GM18873 (cell line): ENCODE measurements around the gene DDB1.
"Not testable (repeated sequence)": the region's sequence is repeated elsewhere in the genome, so short reads cannot be mapped to it uniquely, and the experiment has no call there.

ENCODE experiments used
- ATAC-seq: cut with Tn5 transposase; IDR thresholded peaks from one replicate; pipeline ENCODE4 v1.9.1; 2021; ENCODE audit warnings: mild to moderate bottlenecking, moderate library complexity, moderate number of reproducible peaks; ENCODE audit not compliant: unreplicated experiment, low FRiP score

Gene DDB1

DNA sequence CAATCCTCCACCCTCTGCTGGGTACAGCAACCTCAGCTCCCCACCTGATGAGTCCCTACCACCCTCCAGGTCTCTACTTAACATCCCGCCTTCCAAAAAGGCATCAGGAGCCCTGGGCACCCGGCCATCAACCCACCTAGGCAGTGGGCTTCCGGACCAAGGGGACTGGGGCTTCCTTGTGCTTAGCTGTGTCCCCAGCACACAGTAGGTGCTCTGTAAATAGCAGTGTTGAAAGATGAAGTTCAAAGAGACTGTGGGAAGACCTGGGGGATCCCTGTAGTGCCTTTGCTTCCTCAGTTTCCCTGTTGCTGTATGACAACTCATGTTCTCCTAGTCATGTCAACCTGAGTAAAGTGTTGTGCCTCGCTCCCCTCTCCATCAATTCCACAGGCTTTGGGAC, 58.8 kb downstream of the DDB1 start:
- ATAC-seq = no peak

- ATAC-seq = no peak
Measured at GRCh38 chr11:61273178-61274078, 59.5 kb downstream of the DDB1 start.

- no peak for ATAC-seq
Measured at GRCh38 chr11:61272731-61273130, 60.2 kb downstream of the DDB1 start.

- ATAC-seq = no peak
Measured at GRCh38 chr11:61270354-61271076, 62.4 kb downstream of the DDB1 start.

DNA sequence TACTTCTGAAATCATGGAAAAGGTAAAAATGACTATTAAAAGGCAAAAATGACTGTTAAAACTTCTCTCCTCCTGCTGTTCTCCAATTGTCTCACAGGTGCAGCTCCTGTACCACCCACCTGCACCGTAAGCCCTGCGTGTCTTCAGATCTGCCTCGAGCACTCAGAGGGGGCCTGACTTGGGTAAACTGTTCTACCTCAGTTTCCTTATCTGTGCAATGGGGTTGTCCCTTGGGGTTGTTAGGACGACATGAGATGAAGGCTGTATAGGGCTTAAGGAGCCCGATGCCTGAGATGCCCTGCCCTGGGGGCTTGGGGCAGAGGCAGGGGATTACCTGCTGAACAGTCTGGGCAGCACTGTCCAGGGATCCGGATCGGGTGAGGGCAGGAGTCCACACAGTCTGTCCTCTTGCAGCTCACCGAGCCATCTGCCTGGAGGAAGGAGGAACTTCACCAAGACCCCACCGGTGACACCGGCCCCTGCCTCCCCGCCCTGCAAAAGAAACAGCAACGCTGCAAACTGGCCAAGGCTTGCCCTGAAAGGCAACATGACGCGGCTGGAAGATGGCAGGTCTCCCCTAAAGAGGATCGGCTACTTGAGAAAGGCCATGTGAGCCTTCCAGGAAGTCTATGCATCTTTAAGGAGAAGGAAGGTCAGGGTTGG, 64.2 kb downstream of the DDB1 start:
- no peak for ATAC-seq

DNA sequence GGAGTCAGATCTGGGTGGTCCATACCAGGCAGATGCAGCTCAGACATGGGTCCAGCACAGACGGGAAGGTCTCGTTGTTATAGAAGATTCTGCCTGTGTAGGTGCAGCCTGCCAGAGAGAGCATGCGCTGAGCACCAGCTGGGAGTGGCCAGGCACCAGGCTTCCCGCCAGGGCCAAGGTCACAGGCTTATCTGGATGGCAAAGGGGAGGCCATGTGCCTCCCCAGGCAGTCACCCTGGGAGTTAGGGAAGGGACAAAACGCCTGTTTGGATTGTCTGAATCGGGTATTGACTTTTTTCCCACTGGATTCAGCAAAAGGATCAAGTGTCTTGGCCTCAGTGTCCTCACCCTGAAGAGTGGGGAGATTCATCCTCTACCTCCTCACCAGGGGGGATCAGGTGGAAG, 65.5 kb downstream of the DDB1 start:
- no peak for ATAC-seq

DNA sequence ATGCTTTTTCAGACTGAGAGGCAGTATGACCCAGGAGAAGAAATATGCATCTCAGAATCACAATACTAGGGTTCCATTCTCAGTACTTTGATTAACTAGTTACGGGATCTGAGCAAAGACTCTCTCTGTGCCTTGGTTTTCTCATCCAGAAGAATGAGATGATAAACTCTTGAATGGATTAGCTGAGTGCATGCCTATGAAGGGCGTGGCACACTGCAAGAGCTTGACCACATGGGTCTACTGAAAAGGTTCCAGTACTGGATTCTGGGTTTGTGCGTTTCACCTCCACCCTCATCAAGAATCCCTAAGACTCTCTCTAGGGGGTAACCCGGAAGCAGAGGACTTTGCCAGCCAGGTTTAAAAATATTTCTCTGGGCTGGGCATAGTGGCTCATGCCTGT, 66.3 kb downstream of the DDB1 start:
- ATAC-seq = no peak

DNA sequence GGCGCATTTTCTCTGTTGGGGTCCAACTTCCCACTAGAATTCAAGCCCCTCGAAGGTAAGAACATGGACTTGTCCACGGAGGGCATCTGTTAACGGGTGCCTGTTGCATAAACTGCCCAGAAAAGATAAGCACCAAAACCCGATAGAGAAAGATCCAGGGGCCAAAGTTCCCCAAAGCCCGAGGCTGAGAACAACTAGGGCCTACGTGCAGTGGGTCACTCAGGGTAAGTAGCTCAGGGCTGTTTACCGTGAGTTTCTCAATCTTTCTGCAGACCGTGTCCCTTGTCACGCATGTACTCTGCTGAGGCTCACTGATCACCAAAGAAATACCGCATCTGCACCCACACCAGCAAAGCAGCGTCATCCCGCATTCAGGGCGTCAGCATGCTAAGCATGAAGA, 67.5 kb downstream of the DDB1 start:
- no peak for ATAC-seq

DNA sequence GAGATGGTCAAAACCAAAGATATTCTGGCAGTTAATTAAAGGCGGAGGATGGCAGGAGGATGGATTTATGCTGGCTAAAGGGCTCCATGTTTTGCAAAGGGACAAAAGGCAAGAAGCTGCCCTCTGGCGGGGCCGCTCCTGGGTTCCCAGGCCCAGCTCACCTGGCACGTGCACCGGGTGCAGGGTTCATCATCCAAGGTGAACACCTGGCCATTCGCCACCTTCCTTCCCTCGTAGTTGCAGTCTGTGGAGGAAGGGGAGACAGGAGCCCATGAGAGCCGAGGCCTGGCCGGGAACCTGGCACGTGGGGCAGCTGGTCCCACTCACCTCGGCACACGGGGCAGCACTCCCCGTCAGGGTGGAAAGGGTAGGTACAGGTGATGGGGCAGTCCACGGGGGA, 68.1 kb downstream of the DDB1 start:
- ATAC-seq = no peak

- no peak for ATAC-seq
Measured at GRCh38 chr11:61264371-61264770, 68.5 kb downstream of the DDB1 start.

DNA sequence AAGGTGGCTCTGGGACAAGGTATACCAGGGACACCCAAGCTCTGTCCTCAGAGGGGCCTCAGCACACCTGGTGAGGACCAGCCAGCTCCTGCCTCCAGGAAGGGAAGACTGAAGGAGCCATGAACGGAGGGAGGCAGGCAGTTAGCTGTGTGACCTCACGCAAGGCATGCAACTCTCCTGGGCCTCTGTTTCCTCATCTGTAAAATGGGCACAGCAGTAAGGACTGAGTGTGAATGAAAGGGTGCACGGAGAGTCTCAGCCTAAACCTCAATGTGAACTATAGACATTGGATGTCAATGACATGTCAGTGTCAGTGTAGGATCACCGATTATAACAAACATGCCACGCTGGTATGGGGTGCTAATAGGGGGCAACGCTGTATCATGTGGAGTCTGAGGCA, 73.5 kb downstream of the DDB1 start:
- ATAC-seq = no peak

GRCh38 chr11:61258546-61258945, 74.4 kb downstream of the DDB1 start:
- ATAC-seq = no peak

DNA sequence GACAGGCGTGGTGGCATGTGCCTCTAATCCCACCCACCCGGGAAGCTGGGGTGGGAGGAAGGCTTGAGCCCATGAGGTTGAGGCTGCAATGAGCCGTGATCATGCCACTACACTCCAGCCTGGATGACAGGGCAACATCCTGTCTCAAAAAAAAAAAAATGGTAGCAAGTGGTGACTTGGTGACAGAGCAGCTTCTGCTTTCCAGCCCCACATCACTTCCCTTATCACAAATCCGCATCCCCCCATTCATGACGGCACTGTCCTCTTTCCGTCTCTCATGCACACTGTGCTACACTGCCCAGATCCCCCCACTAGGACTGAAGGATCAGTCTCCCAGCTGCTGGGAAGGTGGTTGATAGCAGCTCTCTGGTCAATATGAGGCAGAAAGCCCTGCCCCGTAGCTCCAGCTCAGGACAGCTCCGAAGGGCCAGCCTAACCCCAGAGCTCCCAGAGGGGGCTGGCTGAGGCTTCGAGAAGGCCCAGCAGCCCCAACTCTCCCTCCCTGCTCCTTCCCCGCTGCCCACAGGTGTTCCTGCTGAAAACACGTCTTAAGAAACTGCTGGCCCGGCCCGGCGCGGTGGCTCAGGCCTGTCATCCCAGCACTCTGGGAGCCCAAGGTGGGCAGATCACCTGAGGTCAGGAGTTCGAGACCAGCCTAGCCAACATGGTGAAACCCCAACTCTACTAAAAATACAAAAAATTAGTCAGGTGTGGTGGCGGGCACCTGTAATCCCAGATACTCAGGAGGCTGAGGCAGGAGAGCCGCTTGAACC, 76.0 kb downstream of the DDB1 start:
- ATAC-seq = no peak

GRCh38 chr11:61254403-61255025, 78.4 kb downstream of the DDB1 start:
- no peak for ATAC-seq

DNA sequence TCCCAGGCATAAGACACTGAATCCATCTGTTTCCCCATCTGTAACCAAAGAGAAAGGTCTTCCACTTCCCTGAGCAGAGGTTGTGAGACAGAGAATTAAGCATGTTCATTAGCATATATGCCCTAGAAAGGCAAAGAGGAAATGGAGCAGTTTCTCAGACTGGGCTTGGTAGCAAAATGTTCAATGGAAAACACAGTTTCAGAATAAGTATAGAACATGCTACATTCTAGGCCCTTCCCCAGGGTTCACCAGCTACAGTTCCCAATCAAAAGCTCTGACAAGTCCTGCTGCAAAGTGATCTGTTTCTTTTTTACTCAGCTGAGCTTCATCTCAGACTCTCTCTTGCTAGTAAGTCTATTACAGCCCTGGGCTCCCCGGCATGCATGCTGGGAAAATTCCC, 80.6 kb downstream of the DDB1 start:
- not testable (repeated sequence) for ATAC-seq

GRCh38 chr11:61250796-61251765, 81.8 kb downstream of the DDB1 start:
- not testable (repeated sequence) for ATAC-seq
